GM19238 (cell line): Measurements from ENCODE around the gene UTP25.

Experiments used
- DNase-seq: peaks from one replicate; pipeline ENCODE4 v3.0.0; 2011; ENCODE audit warnings: low spot score; ENCODE audit not compliant: insufficient read length

Gene UTP25

DNA sequence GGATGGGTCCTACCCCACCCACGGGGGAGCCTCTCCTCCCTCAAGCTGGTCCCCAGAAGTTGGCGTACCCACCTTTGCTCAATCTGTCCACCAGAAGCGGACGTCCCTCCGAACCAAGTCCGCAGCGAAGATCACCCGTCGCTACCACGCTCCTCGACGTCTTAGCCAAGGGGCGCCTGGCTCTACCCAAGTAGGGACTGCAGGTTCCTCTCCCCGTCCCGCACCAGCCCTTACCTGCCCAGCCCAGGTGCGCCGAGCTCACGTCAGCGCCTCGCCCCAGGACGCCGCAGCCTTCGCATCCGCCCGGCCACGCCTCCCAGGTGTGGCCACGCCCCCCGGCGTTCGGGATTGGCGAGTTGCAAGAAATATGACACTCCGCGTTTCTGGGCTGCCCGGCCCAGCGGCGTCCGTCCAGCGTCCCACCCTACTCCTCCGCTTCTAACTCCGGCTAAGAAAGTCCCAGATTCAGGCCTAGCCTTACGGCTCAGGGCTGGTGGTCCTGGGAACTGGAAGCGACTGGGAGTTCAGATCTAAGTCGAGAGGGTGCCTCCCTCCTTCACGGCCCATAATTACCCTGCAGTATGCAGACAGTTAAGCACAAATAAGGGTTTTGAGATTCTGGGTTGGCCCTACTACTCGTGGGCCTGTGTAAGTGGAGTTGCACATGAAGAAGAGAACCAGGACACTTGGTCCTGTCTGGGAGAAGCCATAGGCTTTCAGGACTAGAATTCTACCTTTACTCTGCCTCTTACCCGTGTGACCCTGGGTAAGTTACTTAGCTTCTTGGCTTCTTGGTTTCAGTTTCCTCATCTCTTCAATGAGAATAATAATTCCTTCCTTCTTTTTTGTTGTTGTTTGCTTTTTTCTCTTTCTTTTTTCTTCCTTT lies 21.7 kb upstream of the UTP25 start, which contains the start of gene IRF6:
Gene IRF6, minus strand, starts transcription at position 268 of the 886 bp plus-strand sequence. CDS start 4,729 bp downstream, outside the sequence.
- DNase-seq: peak; percentile 46

DNA sequence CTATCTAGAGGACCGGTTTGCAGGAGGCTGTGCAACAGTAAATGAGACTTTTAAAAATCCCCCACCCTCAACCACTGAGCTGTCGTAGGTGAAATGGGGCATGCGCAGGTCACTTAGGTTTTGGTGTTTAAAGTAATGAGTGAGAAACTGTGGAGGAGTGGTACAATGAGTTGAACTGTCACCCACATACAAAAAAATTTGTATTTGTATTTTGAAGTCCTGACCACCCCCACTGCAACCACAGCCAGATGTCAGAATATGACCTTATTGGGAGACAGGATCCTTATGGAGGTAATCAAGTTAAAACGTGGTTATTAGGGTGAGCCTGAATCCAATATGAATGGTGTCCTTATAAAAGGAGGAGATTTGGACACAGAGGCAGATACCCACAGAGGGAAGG lies 20.3 kb upstream of the UTP25 start:
- no peak for DNase-seq

GRCh38 chr1:209808059-209808581 lies 19.7 kb upstream of the UTP25 start:
- DNase-seq: no peak

GRCh38 chr1:209809611-209810010 lies 18.2 kb upstream of the UTP25 start:
- no peak for DNase-seq

DNA sequence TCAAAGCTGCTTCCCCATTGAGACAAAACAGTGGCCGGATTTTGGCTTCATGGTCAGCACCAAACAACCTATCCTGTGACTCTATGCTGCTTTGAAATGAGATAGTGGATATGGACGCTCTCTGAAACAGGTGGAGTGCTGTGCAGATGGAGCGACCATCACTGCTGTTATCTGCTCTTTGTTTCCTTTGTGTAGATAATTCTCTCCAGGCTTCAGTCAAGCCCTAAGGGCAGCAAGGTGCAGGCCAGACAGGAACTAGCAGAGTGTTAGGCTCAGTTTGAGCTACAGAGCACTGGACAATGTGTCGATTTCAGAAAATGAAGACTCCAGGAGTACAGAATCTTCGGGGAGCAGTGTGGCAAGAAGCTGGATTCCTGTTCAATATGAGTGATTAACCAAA lies 17.0 kb upstream of the UTP25 start:
- DNase-seq: no peak

- DNase-seq: no peak
Observed at GRCh38 chr1:209813902-209814301, 13.9 kb upstream of the UTP25 start.

DNA sequence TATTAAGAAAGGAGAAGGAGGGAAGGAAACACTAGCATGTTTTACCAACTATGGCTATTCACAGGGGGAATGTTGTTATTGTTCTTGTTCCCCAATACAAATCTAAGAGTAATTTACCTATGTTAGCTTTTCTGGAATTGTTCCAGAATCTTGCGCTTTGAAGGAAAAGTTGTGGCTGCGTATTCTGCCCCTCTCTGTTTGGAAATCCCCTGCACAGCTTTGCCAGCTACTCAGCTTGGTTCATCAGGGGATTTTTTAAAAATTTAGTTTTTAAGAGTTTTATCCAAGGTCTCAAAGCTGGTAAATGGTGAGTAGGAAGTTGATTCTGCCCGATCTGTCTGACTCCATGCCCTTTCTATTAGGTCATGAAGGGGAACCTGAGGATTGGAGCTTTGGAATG lies 12.3 kb upstream of the UTP25 start:
- DNase-seq: no peak

DNA sequence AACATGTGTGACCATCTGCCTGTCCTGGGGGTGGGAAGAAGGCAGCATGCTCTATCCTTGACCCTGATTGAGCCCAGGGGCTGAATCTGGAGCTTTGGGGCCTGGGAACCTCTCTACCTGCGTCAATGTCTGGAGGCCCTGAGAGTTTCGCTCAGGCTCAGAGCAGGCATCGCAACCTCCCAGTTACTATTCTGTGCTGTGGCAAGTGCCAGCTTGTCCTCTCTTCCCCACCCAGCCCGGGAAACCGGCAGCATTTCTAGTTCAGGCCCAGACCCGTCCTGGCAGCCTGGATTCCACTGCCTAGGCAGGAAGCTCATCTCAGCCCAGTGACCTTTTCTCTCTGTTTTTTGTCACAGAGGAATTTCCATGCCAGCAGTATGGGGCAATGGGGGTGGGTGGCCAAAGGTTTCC lies 11.8 kb upstream of the UTP25 start:
- DNase-seq: no peak

GRCh38 chr1:209816923-209817322 lies 10.8 kb upstream of the UTP25 start:
- DNase-seq: no peak

DNA sequence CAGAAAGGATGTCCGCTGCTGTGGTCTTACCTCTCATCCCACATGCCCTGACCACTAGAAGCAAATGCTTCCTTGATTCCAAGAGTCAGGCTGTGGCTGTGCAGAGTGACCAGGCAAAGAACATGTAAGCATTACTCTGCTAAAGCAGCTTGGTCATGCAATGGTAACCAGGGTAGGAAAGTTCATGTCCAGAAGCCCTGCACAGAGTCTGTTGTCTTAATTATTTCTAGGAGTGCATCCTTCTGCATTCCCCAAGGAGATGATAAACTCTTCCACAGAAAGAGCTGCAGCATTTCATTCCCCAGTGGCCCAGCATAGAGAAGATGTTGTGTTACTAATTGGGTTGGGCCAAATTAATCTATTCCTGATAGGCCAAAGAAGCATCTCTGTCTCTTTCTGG lies 10.1 kb upstream of the UTP25 start:
- DNase-seq: no peak

GRCh38 chr1:209819058-209819457 lies 8.7 kb upstream of the UTP25 start:
- no peak for DNase-seq

- DNase-seq: no peak
Observed at GRCh38 chr1:209820986-209821385, 6.8 kb upstream of the UTP25 start.

- DNase-seq: no peak
Observed at GRCh38 chr1:209822706-209823105, 5.1 kb upstream of the UTP25 start.

- DNase-seq: peak; percentile 19
Observed at GRCh38 chr1:209823143-209824041, 4.4 kb upstream of the UTP25 start.

DNA sequence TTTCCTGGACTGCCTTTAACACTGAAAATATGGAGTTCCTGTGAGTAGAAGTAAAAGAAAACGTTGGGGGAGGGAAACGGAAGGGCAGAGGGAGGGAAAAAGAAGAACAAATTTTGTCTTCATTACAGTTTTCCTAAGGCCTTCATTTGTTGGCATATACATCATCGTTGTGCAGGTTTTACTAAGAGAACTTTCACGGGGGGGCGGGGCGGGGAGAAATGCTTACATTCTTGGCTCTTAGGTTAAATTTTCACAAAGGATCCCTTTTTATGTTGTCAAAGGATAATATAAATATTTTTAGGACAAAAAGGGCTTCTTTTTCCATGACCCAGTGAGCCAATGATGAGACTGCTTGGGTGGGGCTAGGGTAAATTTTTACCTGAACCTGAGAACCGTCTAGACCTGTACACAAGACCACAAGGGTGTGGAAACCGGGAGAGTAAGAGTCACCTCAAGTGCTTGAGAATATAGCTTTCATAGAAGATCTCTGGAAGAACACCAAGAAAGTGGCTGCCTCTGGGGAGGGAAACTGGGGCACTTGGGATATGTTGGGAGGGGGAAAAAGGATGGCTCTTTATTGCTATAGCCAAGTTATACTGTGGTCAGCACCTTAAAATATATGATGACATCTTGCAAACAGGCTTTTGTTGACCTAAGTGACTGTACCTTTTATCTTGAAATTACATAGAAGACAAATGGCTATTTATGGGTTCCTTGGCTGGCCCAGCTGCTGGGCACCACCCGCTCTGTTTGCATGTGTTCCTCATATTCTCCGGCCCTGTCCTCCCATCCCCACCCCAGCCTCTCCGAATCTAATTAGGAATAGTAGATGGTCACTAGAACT lies 2.0 kb upstream of the UTP25 start:
- no peak for DNase-seq

DNA sequence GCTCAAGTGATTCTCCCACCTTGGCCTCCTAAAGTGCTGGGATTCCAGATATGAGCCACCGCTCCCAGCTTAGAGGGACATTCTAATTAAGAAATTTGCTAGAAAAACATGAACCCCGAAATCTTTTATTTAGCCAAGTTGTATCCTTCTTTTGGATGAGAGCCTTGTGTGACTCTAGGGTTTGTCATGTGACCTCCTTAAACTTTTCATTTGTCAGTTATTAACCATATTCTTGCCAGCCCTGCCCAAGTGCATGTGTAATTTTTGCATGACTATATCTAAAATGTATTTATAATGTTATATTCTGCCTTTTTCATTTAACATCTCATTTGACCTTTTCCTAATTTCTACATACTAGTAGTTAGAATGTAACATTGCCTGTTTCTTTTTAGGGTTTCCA lies 1.9 kb downstream of the UTP25 start:
- DNase-seq: no peak

DNA sequence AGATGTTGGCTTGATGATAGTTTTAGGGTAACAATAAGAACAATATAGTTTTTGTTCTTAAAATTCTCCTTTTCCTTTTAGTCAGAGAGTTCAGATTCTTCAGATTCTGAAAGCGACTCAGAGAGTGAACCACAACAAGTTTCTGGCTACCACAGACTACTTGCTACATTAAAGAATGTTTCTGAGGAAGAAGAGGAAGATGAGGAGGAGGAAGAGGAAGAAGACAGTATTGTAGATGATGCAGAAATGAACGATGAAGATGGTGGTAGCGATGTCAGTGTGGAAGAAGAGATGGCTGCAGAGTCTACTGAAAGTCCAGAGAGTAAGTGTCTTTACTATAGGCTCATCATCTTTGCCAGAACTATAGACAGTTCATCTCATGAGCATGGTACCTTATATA lies 3.0 kb downstream of the UTP25 start:
- DNase-seq: no peak

DNA sequence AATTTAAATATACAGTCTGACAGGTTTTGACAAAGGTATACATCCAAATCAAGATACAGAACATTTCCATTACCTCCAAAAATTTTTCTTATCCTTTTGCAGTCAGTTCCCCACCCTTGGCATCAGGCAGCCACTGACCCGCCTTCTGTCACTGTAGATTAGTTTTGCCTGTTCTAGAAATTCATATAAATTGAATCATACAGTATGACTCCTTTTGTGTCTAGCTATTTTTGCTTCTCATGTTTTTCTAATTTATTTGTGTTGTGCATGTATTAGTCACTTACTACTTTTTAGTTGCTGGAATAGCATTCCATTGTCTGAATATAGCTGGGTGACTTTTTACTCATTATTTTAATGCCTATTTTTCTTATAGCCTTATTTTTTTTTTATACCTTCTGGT lies 3.8 kb downstream of the UTP25 start:
- DNase-seq: no peak

DNA sequence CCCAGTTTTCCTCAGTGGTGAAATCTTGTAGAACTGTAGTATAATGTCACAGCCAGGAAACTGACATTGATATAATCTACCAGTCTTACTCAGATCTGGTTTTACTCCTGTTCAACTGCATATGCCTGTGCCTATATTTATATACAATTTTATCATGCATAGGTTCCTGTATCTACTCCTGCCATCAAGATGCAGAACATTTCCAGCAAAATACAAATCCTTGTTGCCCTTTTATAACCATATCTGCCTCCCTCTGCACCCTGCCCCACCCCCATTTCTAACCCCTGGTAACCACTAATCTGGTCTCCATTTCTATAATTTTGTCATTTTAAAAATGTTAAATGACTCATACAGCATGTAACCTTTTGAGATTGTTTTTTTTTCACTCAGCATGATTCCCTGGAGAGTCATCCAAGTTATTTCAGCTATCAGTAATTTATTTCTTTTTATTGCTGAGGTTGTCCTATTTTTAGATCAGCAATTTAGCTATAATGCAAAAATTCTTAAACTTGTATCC lies 8.1 kb downstream of the UTP25 start:
- no peak for DNase-seq

- no peak for DNase-seq
Observed at GRCh38 chr1:209837671-209838070, 9.9 kb downstream of the UTP25 start.

DNA sequence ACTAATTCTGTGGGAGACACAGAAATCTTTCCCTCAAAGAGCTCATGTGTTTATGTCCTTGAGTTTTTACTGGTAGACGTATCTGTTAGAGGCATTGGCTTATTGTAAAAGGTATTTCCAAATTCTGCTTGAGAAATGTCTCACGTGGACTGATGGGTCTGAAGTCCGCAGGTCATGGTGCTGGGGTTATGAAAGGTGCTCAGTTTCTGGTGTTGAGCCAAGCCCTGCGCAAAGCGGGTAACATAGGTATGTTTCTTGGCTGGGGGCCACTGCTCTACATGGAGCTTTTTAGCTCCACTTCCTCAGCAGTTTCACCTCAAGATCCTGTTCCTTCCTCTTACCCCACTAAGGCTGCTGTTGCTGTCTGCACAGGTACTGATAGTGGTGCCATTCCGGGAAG lies 10.8 kb downstream of the UTP25 start:
- DNase-seq: no peak
